Measurements from ENCODE around the gene C4B.
"Not testable (repeated sequence)": the region's sequence is repeated elsewhere in the genome, so short reads cannot be mapped to it uniquely, and the experiment has no call there.

Gene C4B

DNA sequence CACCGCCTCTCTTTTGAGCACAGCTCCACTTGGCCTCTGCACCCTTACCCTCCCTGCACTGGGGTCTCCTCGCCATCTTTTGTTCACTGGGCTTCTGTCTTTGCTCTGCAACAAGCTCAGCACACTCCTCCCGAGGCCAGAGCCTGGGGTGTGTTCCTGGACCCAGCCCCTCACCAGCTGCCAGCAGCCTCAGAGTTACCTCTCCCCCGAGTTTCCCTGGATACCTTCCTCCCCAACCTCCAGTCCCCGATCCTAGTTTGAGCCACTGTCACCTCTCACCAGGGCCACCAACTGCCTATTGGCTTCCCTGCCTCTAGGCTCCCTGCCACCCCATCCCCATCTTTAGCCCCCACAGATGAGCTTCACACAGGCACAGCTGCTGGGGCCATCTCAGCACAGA, 36.0 kb downstream of the C4B start:
- H3K9me3 ChIP-seq (ENCODE audit: control insufficient read depth, insufficient read depth, low read length), result no peaks in the 10 kb centered on the region
- H3K4me3 ChIP-seq (ENCODE audit: low read depth, low read length), result no peak overlapping the region
- no peaks in the 10 kb centered on the region for H3K4me1 ChIP-seq (ENCODE audit: control insufficient read depth, insufficient read depth, low read length)
- H3K36me3 ChIP-seq (ENCODE audit: control insufficient read depth, insufficient read depth, low read length), result no peaks in the 10 kb centered on the region
- no peaks in the 10 kb centered on the region for H3K27me3 ChIP-seq (ENCODE audit: control insufficient read depth, insufficient read depth, low read length)
- no peak overlapping the region for H3K9ac ChIP-seq (ENCODE audit: low read depth, low read length)

DNA sequence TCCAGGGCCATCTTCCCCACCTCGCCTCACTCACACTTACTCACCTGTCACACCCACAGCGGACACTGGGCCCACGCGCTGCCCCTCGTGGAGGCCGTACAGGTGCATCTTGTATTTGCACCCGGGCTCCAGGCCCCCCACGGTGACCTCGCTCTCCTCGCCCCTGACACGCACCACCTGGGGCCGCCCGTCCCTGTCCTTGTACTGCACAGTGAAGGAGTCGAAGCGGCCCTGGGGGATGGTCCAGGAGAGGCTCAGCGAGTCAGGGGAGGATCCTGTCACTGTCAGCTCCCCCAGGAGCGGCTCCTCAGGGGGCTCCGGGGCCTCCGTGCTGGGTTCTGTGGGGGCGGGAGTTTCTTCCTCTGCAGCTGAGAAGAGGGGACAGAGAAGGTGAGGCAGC, 38.0 kb downstream of the C4B start:
- H3K4me3 ChIP-seq (ENCODE audit: low read depth, low read length); H3K9me3 ChIP-seq (ENCODE audit: control insufficient read depth, insufficient read depth, low read length); H3K27me3 ChIP-seq (ENCODE audit: control insufficient read depth, insufficient read depth, low read length); H3K36me3 ChIP-seq (ENCODE audit: control insufficient read depth, insufficient read depth, low read length); H3K9ac ChIP-seq (ENCODE audit: low read depth, low read length); H3K4me1 ChIP-seq (ENCODE audit: control insufficient read depth, insufficient read depth, low read length): not testable (repeated sequence)

DNA sequence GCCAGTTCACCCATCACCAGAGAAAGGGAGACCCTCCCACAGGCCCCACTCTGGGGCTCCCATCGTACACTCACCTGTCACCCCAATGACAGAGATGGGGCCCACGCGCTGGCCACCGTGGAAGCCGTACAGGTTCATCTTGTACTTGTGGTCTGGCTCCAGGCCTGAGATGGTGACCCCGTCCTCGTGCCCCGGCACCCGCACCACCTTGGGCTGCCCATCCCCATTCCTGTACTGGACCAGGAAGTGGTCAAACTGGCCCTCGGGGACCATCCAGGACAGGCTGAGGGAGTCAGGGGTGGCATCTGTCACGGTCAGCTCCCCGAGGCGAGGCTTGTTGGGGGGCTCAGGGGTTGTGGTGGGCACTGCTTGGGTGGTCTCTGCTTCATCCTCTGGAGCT, 38.7 kb downstream of the C4B start:
- not testable (repeated sequence) for H3K9ac ChIP-seq (ENCODE audit: low read depth, low read length)

DNA sequence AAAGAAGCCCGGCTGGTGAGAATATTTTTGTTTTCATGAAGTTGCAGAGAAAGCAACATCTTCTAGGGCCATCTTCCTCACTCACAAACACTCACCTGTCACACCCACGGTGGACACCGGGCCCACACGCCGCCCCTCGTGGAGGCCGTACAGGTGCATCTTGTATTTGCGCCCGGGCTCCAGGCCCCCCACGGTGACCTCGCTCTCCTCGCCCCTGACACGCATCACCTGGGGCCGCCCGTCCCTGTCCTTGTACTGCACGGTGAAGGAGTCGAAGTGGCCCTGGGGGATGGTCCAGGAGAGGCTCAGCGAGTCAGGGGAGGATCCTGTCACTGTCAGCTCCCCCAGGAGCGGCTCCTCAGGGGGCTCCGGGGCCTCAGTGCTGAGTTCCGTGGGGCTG, 41.2 kb downstream of the C4B start:
- H3K36me3 ChIP-seq (ENCODE audit: control insufficient read depth, insufficient read depth, low read length); H3K9ac ChIP-seq (ENCODE audit: low read depth, low read length); H3K27me3 ChIP-seq (ENCODE audit: control insufficient read depth, insufficient read depth, low read length); H3K9me3 ChIP-seq (ENCODE audit: control insufficient read depth, insufficient read depth, low read length); H3K4me3 ChIP-seq (ENCODE audit: low read depth, low read length); H3K4me1 ChIP-seq (ENCODE audit: control insufficient read depth, insufficient read depth, low read length): not testable (repeated sequence)

More for the DNA sequence above, 38.7 kb downstream of the C4B start:
- not testable (repeated sequence) for H3K4me3 ChIP-seq (ENCODE audit: low read depth, low read length); H3K9me3 ChIP-seq (ENCODE audit: control insufficient read depth, insufficient read depth, low read length); H3K4me1 ChIP-seq (ENCODE audit: control insufficient read depth, insufficient read depth, low read length); H3K27me3 ChIP-seq (ENCODE audit: control insufficient read depth, insufficient read depth, low read length); H3K36me3 ChIP-seq (ENCODE audit: control insufficient read depth, insufficient read depth, low read length)

DNA sequence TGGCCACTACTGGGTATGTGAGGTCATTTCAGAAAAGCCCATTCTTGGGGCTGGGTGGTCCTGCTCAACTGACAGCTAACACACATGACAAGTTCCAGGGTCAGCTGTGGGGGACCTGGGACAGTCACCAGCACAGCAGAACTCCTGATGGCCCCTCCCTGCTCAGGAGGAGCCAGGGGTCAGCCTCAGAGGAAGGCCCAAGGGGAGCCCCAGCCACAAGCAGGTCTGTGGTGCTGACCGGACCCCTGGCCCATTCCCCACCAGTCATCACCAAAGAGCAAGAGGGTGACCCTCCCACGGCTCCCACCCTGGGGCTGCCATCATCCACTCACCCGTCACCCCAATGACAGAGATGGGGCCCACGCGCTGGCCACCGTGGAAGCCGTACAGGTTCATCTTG, 41.7 kb downstream of the C4B start:
- no peaks in the 10 kb centered on the region for H3K9me3 ChIP-seq (ENCODE audit: control insufficient read depth, insufficient read depth, low read length)
- H3K27me3 ChIP-seq (ENCODE audit: control insufficient read depth, insufficient read depth, low read length), result no peaks in the 10 kb centered on the region
- no peaks in the 10 kb centered on the region for H3K36me3 ChIP-seq (ENCODE audit: control insufficient read depth, insufficient read depth, low read length)

DNA sequence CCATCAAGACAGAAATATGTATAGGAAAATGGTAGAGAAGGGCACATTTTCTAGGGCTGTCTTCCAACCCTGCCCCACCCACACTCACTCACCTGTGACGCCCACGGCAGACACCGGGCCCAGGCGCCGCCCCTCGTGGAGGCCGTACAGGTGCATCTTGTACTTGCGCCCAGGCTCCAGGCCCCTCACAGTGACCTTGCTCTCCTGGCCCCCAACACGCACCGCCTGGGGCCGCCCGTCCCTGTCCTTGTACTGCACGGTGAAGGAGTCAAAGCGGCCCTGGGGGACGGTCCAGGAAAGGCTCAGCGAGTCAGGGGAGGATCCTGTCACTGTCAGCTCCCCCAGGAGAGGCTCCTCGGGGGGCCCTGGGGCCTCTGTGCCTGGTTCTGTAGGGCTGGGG, 43.4 kb downstream of the C4B start:
- Histone ChIP-seq H3K9me3 (ENCODE audit: control insufficient read depth, insufficient read depth, low read length) (no peaks in the 10 kb centered on the region), H3K4me1 (ENCODE audit: control insufficient read depth, insufficient read depth, low read length) (no peaks in the 10 kb centered on the region), H3K27me3 (ENCODE audit: control insufficient read depth, insufficient read depth, low read length) (no peaks in the 10 kb centered on the region), H3K9ac (ENCODE audit: low read depth, low read length) (no peak overlapping the region), H3K36me3 (ENCODE audit: control insufficient read depth, insufficient read depth, low read length) (no peaks in the 10 kb centered on the region), H3K4me3 (ENCODE audit: low read depth, low read length) (no peak overlapping the region)

More for the DNA sequence above, 41.7 kb downstream of the C4B start:
- Histone ChIP-seq H3K4me3 (ENCODE audit: low read depth, low read length) (no peak overlapping the region), H3K4me1 (ENCODE audit: control insufficient read depth, insufficient read depth, low read length) (no peaks in the 10 kb centered on the region), H3K9ac (ENCODE audit: low read depth, low read length) (no peak overlapping the region)

DNA sequence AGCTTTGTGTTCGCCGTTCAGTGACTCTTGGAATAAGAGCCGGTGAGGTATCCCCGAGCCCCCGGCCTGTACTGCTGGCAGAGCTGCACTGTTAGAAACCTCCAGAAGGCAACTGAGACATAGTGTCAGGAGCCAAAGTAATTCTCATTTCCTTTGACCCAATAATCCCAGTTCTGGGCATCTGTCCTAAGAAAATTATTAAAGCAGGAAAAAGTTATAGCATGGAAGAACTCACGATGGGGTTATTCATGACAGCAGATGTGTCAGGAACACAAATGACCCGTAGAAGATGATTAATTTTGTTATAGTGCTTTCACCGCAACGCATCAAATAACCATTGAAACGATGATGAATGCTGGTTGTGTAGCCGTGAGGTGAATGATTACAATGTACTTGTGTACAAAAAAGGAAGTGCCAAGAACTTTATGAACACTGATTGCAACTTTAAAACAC, 43.9 kb downstream of the C4B start:
- Histone ChIP-seq H3K4me1 (ENCODE audit: control insufficient read depth, insufficient read depth, low read length) (no peaks in the 10 kb centered on the region), H3K27me3 (ENCODE audit: control insufficient read depth, insufficient read depth, low read length) (no peaks in the 10 kb centered on the region), H3K36me3 (ENCODE audit: control insufficient read depth, insufficient read depth, low read length) (no peaks in the 10 kb centered on the region), H3K9ac (ENCODE audit: low read depth, low read length) (no peak overlapping the region), H3K4me3 (ENCODE audit: low read depth, low read length) (no peak overlapping the region), H3K9me3 (ENCODE audit: control insufficient read depth, insufficient read depth, low read length) (no peaks in the 10 kb centered on the region)

- Histone ChIP-seq H3K9me3 (ENCODE audit: control insufficient read depth, insufficient read depth, low read length) (no peaks in the 10 kb centered on the region), H3K36me3 (ENCODE audit: control insufficient read depth, insufficient read depth, low read length) (no peaks in the 10 kb centered on the region), H3K4me3 (ENCODE audit: low read depth, low read length) (no peak overlapping the region), H3K4me1 (ENCODE audit: control insufficient read depth, insufficient read depth, low read length) (no peaks in the 10 kb centered on the region), H3K27me3 (ENCODE audit: control insufficient read depth, insufficient read depth, low read length) (no peaks in the 10 kb centered on the region), H3K9ac (ENCODE audit: low read depth, low read length) (no peak overlapping the region)
These were observed 46.5 kb downstream of the C4B start for GRCh38 chr6:32060966-32061655.

DNA sequence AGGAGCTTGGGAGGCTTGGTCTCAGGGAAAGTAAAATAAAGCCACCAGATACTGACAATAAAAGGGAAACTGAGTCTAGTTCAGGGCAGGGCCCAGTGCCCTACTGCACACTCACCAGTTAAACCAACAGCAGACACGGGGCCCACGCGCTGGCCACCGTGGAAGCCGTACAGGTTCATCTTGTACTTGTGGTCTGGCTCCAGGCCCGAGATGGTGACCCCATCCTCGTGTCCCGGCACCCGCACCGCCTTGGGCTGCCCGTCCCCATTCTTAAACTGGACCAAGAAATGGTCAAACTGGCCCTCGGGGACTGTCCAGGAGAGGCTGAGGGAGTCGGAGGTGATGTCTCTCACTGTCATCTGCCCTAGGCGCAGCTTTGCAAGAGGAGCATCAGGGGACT, 50.1 kb downstream of the C4B start:
- H3K9me3 ChIP-seq (ENCODE audit: control insufficient read depth, insufficient read depth, low read length), result no peaks in the 10 kb centered on the region
- H3K9ac ChIP-seq (ENCODE audit: low read depth, low read length), result no peak overlapping the region
- no peaks in the 10 kb centered on the region for H3K4me1 ChIP-seq (ENCODE audit: control insufficient read depth, insufficient read depth, low read length)
- H3K4me3 ChIP-seq (ENCODE audit: low read depth, low read length), result no peak overlapping the region
- no peaks in the 10 kb centered on the region for H3K36me3 ChIP-seq (ENCODE audit: control insufficient read depth, insufficient read depth, low read length)
- H3K27me3 ChIP-seq (ENCODE audit: control insufficient read depth, insufficient read depth, low read length), result no peaks in the 10 kb centered on the region

GRCh38 chr6:32067521-32067920, 52.9 kb downstream of the C4B start:
- not testable (repeated sequence) for H3K36me3 ChIP-seq (ENCODE audit: control insufficient read depth, insufficient read depth, low read length); H3K9ac ChIP-seq (ENCODE audit: low read depth, low read length); H3K4me3 ChIP-seq (ENCODE audit: low read depth, low read length); H3K27me3 ChIP-seq (ENCODE audit: control insufficient read depth, insufficient read depth, low read length); H3K9me3 ChIP-seq (ENCODE audit: control insufficient read depth, insufficient read depth, low read length); H3K4me1 ChIP-seq (ENCODE audit: control insufficient read depth, insufficient read depth, low read length)

GRCh38 chr6:32068315-32068714, 53.7 kb downstream of the C4B start:
- H3K27me3 ChIP-seq (ENCODE audit: control insufficient read depth, insufficient read depth, low read length); H3K36me3 ChIP-seq (ENCODE audit: control insufficient read depth, insufficient read depth, low read length); H3K9ac ChIP-seq (ENCODE audit: low read depth, low read length); H3K4me3 ChIP-seq (ENCODE audit: low read depth, low read length); H3K9me3 ChIP-seq (ENCODE audit: control insufficient read depth, insufficient read depth, low read length); H3K4me1 ChIP-seq (ENCODE audit: control insufficient read depth, insufficient read depth, low read length): not testable (repeated sequence)

- H3K9ac ChIP-seq (ENCODE audit: low read depth, low read length), result no peak overlapping the region
These were observed 54.3 kb downstream of the C4B start for GRCh38 chr6:32068867-32069266.

More at GRCh38 chr6:32068867-32069266, 54.3 kb downstream of the C4B start:
- Histone ChIP-seq H3K27me3 (ENCODE audit: control insufficient read depth, insufficient read depth, low read length) (no peaks in the 10 kb centered on the region), H3K4me3 (ENCODE audit: low read depth, low read length) (no peak overlapping the region), H3K4me1 (ENCODE audit: control insufficient read depth, insufficient read depth, low read length) (peaks cover 2% of the 10 kb centered on the region), H3K36me3 (ENCODE audit: control insufficient read depth, insufficient read depth, low read length) (no peaks in the 10 kb centered on the region), H3K9me3 (ENCODE audit: control insufficient read depth, insufficient read depth, low read length) (no peaks in the 10 kb centered on the region)

Measured in iPS-15b (cell line).